Upper lobe of left lung (tissue), 6 donors: Measurements from ENCODE around the gene NFE2L1. TPM values are rescaled to one million over a fixed set of nuclear protein-coding genes. Genes with fewer than 3 reads are reported as not detected.

Source experiments
- ATAC-seq, 2 donors: fragments of 200-7000 bp; cut with Tn5 transposase; one replicate each; pipeline ENCODE4 v1.9.1; 2022; ENCODE audit warnings: mild to moderate bottlenecking in 2 of 2, moderate library complexity in 2 of 2; ENCODE audit not compliant: low FRiP score in 2 of 2
- DNase-seq, 2 donors: peaks; one replicate each; pipeline ENCODE4 v3.0.0-alpha.2; 2019 to 2020
- H3K27ac ChIP-seq, 4 donors: fragments of 200-600 bp; sonication (generic); one replicate each; pipeline ENCODE4 v1.5.1; 2016 to 2019
- H3K27me3 ChIP-seq, 4 donors: fragments of 200-600 bp; sonication (generic); one replicate each; pipeline ENCODE4 v1.5.1; 2017 to 2019
- H3K36me3 ChIP-seq, 4 donors: fragments of 200-600 bp; sonication (generic); one replicate each; pipeline ENCODE4 v1.5.1; 2016 to 2019
- H3K4me1 ChIP-seq, 4 donors: fragments of 200-600 bp; sonication (generic); one replicate each; pipeline ENCODE4 v1.5.1; 2018 to 2019
- H3K4me3 ChIP-seq, 4 donors: fragments of 200-600 bp; sonication (generic); one replicate each; pipeline ENCODE4 v1.5.1; 2017 to 2019; ENCODE audit warnings: mild to moderate bottlenecking in 2 of 4, moderate library complexity in 1 of 4
- H3K9me3 ChIP-seq, 4 donors: fragments of 200-600 bp; sonication (generic); one replicate each; pipeline ENCODE4 v1.5.1; 2018 to 2019
- EP300 ChIP-seq, 4 donors: sonication (generic); formaldehyde crosslinking; IDR thresholded peaks; one replicate each; pipeline ENCODE4 v1.5.1; 2017; ENCODE audit warnings: antibody characterized with exemption in 4 of 4, control low read depth in 2 of 4
- POLR2A ChIP-seq, 4 donors: fragments of 450-650 bp; IDR thresholded peaks; one replicate each; pipeline ENCODE4 v1.5.1; 2016 to 2017; ENCODE audit warnings: antibody characterized with exemption in 4 of 4, mild to moderate bottlenecking in 2 of 4
- POLR2AphosphoS5 ChIP-seq, 2 donors: sonication (generic); formaldehyde crosslinking; IDR thresholded peaks; one replicate each; pipeline ENCODE4 v1.5.1; 2017; ENCODE audit warnings: antibody characterized with exemption in 2 of 2
- WGBS, 2 donors: methylation state at CpG; one replicate each; pipeline ENCODE4 v1.1.5; 2017 to 2018; 5-methylcytosine and 5-hydroxymethylcytosine counted together
- total RNA-seq, 6 donors: library from RNA; depleted of rRNA in 4 of 6; stranded (reverse); fragments of >200 nt in 4 of 6; gene quantifications; one replicate each; pipeline versions ENCODE4 v1.1.0 to v1.2.1, GENCODE V29; 2016 to 2021
- TF ChIP-seq, protein P1 (sequence below), 6 experiments: fragments of 450-650 bp in 4 of 6; fragments of 200-600 bp in 2 of 6; sonication (generic) in 2 of 6; IDR thresholded peaks; one replicate each; pipeline ENCODE4 v1.5.1; 2016 to 2019; ENCODE audit warnings: antibody characterized with exemption in 6 of 6
- donor health status: DM: no; HTN: no; CAD: no; lungs with moderate emphysema.
- donor health status: DM: no; HTN: yes; CAD: no; lungs with severe emphysema.

NFE2L1 gene
- total RNA-seq, 6 donors from 2014 or later: 105 to 203 (median 148) TPM

DNA sequence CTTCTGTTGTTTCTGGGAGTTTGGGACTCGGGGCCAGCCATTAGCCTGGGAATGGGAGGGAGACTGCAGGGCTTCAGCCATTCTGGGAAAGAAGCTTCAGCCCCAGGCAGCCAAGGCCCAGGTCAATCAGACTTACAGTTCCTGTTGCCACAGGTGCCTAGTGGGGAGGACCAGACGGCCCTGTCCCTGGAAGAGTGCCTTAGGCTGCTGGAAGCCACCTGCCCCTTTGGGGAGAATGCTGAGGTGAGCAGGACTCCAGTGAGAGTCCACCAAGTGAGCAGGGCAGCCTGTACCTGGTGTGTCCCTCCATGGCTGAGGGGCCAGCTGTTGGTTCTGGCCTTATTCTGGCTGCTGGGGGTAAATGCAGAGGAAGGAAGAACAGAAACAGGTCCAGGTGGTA, 8.7 kb downstream of the NFE2L1 start:
- no peaks in the 10 kb centered on the region for H3K9me3 ChIP-seq
- ATAC-seq (no peak), DNase-seq (no peak)
- H3K27ac ChIP-seq: no peak overlapping the region
- H3K27me3 ChIP-seq: no peaks in the 10 kb centered on the region
- no peak for TF ChIP-seq EP300 (IDR thresholded peaks at IDR 0.05)
- no peak for TF ChIP-seq POLR2A (IDR thresholded peaks at IDR 0.05)
- TF ChIP-seq, protein P1, sequence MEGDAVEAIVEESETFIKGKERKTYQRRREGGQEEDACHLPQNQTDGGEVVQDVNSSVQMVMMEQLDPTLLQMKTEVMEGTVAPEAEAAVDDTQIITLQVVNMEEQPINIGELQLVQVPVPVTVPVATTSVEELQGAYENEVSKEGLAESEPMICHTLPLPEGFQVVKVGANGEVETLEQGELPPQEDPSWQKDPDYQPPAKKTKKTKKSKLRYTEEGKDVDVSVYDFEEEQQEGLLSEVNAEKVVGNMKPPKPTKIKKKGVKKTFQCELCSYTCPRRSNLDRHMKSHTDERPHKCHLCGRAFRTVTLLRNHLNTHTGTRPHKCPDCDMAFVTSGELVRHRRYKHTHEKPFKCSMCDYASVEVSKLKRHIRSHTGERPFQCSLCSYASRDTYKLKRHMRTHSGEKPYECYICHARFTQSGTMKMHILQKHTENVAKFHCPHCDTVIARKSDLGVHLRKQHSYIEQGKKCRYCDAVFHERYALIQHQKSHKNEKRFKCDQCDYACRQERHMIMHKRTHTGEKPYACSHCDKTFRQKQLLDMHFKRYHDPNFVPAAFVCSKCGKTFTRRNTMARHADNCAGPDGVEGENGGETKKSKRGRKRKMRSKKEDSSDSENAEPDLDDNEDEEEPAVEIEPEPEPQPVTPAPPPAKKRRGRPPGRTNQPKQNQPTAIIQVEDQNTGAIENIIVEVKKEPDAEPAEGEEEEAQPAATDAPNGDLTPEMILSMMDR (IDR thresholded peaks at IDR 0.05): no peak
- TF ChIP-seq POLR2AphosphoS5 (IDR thresholded peaks at IDR 0.05): no peak
- H3K4me1 ChIP-seq: peaks cover 38 to 43% (median 39%) of the 10 kb centered on the region in 4 donors
- no peak overlapping the region for H3K4me3 ChIP-seq
- 79 to 100% methylated on average over 1 to 2 of the region's 2 CpGs for WGBS, 2 donors
- peaks cover 34 to 78% (median 68%) of the 10 kb centered on the region in 4 donors for H3K36me3 ChIP-seq

GRCh38 chr17:48057626-48058025, 9.5 kb downstream of the NFE2L1 start:
- WGBS, 2 donors: 75 to 88% methylated on average over 4 of the region's 4 CpGs
- Histone ChIP-seq H3K36me3 (peaks cover 34 to 80% (median 74%) of the 10 kb centered on the region in 4 donors), H3K4me1 (peaks cover 30 to 36% (median 32%) of the 10 kb centered on the region in 4 donors), H3K27ac (no peak overlapping the region), H3K4me3 (no peak overlapping the region), H3K9me3 (no peaks in the 10 kb centered on the region), H3K27me3 (no peaks in the 10 kb centered on the region)
- no peak for ATAC-seq
- TF ChIP-seq EP300 (IDR thresholded peaks at IDR 0.05): no peak
- no peak for TF ChIP-seq POLR2A (IDR thresholded peaks at IDR 0.05)
- TF ChIP-seq, protein P1 (IDR thresholded peaks at IDR 0.05): no peak
- TF ChIP-seq POLR2AphosphoS5 (IDR thresholded peaks at IDR 0.05): no peak
- DNase-seq: no peak

DNA sequence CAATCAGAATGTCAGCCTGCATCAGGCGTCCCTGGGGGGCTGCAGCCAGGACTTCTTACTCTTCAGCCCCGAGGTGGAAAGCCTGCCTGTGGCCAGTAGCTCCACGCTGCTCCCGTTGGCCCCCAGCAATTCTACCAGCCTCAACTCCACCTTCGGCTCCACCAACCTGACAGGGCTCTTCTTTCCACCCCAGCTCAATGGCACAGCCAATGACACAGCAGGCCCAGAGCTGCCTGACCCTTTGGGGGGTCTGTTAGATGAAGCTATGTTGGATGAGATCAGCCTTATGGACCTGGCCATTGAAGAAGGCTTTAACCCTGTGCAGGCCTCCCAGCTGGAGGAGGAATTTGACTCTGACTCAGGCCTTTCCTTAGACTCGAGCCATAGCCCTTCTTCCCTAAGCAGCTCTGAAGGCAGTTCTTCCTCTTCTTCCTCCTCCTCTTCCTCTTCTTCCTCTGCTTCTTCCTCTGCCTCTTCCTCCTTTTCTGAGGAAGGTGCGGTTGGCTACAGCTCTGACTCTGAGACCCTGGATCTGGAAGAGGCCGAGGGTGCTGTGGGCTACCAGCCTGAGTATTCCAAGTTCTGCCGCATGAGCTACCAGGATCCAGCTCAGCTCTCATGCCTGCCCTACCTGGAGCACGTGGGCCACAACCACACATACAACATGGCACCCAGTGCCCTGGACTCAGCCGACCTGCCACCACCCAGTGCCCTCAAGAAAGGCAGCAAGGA, 10.4 kb downstream of the NFE2L1 start:
- H3K36me3 ChIP-seq: peaks cover 38 to 89% (median 82%) of the 10 kb centered on the region in 4 donors
- H3K4me3 ChIP-seq: no peak overlapping the region
- 90 to 94% methylated on average over 9 to 11 of the region's 11 CpGs for WGBS, 2 donors
- no peak overlapping the region for H3K27ac ChIP-seq
- TF ChIP-seq, protein P1 (IDR thresholded peaks at IDR 0.05): no peak
- no peak for TF ChIP-seq EP300 (IDR thresholded peaks at IDR 0.05)
- TF ChIP-seq POLR2AphosphoS5 (IDR thresholded peaks at IDR 0.05): no peak
- TF ChIP-seq POLR2A (IDR thresholded peaks at IDR 0.05): no peak
- peaks cover 21 to 27% (median 23%) of the 10 kb centered on the region in 4 donors for H3K4me1 ChIP-seq
- H3K9me3 ChIP-seq: no peaks in the 10 kb centered on the region
- no peak for DNase-seq
- no peak for ATAC-seq
- no peaks in the 10 kb centered on the region for H3K27me3 ChIP-seq

- Histone ChIP-seq H3K4me3 (no peak overlapping the region), H3K27me3 (no peaks in the 10 kb centered on the region), H3K9me3 (no peaks in the 10 kb centered on the region), H3K27ac (no peak overlapping the region), H3K4me1 (peaks cover 15 to 20% (median 16%) of the 10 kb centered on the region in 4 donors), H3K36me3 (peaks cover 38 to 95% (median 82%) of the 10 kb centered on the region in 4 donors)
- TF ChIP-seq POLR2AphosphoS5 (IDR thresholded peaks at IDR 0.05) (no peak), POLR2A (IDR thresholded peaks at IDR 0.05) (no peak), EP300 (IDR thresholded peaks at IDR 0.05) (no peak)
- TF ChIP-seq, protein P1 (IDR thresholded peaks at IDR 0.05): no peak
- ATAC-seq: no peak
- DNase-seq: peak in 1 of 2 donors; percentile 71
- 94 to 97% methylated on average over 25 to 32 of the region's 32 CpGs for WGBS, 2 donors
Observed at GRCh38 chr17:48059125-48059668, 11.0 kb downstream of the NFE2L1 start.
